HG03095 (cell line): ENCODE measurements around the gene CCZ1B.
A peak's percentile ranks its signal among the peaks of the same experiment; 100 is the strongest.
"Not testable (repeated sequence)": the region's sequence is repeated elsewhere in the genome, so short reads cannot be mapped to it uniquely, and the experiment has no call there.

Experiments used
- ATAC-seq: cut with Tn5 transposase; IDR thresholded peaks from one replicate; pipeline ENCODE4 v1.9.1; 2021; ENCODE audit warnings: moderate library complexity; ENCODE audit not compliant: unreplicated experiment

CCZ1B gene

DNA sequence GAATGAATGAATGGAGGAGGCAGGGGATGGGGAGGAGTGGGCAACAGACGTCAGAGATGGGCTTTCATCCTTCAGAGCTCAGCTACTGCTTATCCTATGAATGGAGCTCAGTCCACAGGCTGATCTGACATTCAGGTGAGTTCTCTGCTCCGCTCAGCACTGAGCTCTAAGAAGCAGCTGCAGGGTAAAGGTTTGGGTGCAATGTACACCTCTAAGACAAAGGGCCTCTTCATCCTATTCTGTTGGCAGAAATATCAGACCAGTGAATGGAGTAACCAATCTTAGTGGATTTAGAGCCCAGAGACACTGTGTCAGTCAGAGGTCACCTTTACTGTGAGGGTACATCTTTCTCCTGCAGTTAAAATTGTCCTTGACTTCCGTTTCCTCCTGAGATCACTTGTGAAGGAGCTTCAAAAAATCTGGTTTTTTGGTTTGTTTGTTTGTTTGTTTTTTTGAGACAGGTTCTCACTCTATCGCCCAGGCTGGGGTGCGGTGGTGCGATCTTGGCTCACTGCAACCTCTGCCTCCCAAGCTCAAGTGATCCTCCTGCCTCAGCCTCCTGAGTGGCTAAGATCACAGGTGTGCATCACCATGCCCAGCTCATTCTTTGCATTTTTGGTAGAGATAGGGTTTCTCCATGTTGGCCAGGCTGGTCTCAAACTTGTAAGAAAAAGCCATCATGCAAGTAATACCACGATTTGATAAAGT lies 5.1 kb upstream of the CCZ1B start:
- ATAC-seq, result no peak

DNA sequence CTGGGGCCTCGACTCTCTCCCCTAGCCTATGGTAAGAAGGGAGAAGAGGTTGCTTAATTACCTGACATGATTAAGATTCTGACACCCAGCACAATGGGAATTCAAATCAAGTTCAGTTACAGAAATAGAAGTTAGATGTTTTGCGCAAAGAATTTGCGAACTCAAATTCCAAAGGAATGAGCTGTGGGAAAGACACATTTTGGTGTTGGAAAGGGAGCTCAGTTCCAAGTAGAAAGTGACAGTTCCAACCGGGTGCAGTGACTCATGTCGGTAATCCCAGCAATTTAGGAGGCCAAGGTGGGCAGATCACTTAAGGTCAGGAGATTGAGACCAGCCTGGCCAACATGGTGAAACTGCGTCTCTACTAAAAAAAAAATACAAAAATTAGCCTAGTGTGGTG lies 4.0 kb upstream of the CCZ1B start:
- not testable (repeated sequence) for ATAC-seq

DNA sequence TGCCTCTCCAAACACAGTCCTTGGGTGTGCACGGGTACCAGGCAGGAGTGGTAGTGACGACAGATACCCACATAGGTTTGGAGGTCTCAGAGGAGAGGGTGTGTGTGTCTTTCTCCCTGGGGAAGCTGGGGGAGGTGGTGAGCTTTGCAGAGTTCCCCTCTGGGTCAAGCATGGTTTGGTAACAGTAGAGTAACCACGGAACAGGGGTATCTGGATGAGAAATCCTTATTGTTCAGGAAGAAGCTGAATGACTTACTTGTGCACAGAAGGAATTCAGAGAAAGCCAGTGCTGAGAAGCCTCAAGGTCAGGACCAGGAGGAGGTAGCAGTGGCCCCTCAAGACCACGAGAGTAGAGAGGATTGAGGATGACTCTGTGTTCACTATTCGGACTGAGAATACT lies 3.5 kb upstream of the CCZ1B start:
- ATAC-seq, result not testable (repeated sequence)

DNA sequence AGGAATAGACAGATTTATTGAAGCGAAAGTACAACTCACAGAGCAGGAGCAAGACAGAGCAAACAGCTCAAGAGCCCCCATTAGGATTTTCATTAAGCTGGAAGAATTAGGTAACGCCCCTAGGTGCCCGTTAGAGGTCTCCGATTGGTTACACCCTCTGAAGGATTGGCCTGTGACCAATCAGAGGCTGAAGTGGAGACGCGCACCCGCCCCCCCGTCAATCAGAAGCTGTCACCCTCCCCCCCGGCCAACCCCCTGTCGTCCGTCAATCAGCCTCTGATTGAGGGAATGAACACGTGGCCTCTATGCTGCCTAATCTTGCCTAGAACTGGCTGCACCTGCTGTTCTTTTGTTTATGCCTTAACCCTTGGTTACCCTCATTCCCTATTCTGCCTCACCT lies 1.1 kb upstream of the CCZ1B start:
- ATAC-seq, result not testable (repeated sequence)

DNA sequence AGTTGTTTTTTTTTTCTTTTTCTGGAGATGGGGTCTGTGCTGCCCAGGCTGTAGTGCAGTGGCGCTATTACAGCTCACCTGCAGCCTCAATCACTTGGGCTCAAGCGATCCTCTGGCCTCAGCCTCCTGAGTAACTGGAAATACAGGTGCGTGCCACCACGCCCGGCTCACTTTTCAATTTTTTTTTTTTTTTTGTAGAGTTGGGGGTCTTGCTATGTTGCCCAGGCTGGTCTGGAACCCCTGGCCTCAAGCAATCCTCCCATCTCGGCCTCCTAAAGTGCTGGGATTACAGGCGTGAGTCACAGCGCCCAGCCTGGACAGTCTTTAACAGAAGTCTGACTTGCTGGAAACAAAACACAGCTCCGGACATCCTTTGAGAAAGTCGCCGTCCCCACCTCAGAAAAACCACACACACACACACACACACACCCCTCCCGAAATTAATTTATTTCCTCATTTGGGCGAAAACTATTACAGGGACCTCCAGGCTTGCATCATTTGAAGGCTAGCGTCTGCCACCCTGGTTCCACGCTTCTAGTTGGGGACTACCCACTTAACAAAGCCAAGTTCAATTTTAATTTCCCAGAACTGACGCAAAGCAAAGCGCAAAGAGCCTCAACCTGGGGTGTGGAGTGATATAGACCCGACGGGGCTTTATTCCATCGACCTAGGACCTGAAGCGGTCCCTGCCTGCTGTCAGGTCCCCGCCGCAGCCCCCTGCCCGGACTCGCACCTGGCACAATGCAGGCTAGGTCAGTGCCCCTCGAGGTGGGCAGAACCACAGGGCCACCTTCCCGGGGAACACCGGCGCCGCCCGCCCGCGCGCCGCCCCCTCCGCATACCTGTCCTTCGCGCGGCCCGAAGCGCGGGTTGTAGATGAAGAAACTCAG lies 594 bp downstream of the CCZ1B start:
- ATAC-seq, result peak; percentile 49

DNA sequence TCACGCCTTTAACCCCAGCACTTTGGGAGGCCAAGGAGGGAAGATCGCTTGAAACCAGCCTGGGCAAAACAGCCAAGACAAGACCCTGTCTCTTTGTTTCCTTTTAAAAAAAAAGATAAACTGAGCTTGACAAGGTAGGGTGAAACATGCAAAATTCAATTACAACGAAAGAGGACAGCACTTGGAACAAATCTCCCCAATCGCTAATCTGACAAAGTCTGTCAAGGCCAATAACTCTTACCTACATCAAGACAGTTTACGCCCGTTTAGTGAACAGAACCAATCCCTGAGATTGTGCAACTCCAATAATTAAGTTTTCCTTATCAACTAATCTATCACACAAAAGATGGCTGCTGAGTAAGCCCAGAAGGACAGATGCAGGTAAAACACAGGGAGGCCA lies 4.5 kb downstream of the CCZ1B start:
- ATAC-seq, result not testable (repeated sequence)

DNA sequence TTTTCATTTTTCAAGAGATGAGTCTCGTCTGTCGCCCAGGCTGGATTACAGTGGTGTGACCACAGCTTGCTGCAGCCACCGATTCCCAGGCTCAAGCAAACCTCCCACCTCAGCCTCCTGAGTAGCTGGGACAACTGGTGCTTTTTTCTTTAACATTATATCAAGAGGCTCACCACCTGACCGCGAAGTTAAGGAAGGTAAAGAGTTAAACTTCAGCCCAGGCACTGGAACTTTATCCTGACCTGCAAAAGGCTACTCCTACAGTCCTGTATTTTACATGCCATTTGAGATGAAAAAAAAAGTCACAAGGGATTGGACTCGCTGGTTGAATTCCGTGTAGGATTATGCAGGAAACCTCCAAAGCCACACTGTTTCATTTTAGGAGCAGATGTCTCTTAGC lies 10.6 kb downstream of the CCZ1B start:
- not testable (repeated sequence) for ATAC-seq

DNA sequence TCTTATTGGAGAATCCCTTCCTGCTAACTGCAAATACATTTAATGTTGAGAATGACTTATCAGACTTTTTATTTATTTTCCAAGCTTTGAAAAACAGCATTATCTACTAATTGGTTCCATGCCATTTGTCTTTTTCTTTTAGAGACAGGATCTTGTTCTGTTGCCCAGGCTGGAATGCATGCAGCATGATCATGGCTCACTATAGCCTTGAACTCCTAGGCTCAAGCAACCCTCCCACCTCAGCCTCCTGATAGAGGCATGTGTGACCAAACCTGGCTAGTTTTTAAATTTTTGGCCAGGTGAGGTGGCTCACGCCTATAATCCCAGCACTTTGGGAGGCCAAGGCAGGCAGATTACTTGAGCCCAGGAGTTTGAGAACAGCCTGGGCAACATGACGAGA lies 13.1 kb downstream of the CCZ1B start:
- ATAC-seq, result not testable (repeated sequence)

DNA sequence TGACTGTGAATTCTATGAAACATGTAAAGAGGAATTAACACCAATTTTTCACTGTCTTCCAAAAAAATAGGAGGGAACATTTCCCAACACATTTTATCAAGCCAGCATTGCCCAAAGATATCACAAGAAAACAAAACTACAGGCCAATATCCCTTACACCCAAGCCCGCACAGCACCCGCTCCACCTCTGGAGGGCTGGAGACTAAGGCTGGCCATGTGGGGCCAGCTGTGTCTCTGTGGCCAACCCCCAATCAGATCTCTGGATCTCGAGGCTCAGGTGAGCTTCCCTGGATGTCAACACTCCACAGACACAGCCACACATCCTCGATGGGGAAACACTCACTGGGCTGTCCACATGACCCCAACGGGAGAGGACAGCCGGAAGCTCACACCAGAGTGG lies 18.1 kb downstream of the CCZ1B start:
- not testable (repeated sequence) for ATAC-seq

DNA sequence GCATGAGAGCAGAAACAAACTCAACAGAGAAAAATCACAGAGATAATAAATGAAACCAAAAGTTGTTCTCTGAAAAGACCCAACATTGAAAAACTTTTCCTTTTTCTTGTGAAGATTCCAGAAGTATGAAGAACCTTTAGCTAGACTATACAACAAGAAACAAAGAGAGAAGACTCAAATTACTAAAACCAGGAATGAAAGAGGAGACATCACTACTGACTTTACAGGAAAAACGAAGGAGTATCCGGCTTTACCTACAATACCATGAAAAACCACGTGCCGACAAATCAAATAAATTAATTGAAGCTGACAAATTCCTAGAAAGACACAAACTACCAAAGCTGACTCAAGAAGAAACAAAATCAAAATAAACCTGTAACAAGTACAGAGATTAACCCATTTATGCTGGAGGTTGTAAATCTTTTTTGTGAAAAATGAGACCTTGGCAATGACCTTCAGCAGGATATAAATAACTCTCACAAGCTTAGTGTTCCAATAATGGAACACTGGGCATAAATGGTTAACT lies 18.6 kb downstream of the CCZ1B start:
- ATAC-seq, result not testable (repeated sequence)

DNA sequence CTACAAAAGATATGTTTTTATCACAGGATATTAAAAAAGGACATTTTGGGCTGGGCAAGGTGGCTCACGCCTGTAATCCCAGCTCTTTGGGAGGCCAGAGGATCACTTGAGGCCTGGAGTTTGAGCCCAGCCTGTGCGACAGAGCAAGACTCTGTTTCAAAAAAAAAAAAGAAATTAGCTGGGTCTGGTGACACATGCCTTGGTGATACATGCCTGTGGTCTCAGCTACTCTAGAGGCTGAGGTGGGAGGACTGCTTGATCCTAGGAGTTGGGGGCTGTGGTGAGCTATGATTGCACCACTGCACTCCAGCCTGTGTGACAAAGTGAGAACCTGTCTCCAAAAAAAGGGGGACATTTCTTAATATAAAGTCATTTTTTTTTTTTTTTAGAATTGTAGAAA lies 25.7 kb downstream of the CCZ1B start:
- ATAC-seq, result not testable (repeated sequence)

DNA sequence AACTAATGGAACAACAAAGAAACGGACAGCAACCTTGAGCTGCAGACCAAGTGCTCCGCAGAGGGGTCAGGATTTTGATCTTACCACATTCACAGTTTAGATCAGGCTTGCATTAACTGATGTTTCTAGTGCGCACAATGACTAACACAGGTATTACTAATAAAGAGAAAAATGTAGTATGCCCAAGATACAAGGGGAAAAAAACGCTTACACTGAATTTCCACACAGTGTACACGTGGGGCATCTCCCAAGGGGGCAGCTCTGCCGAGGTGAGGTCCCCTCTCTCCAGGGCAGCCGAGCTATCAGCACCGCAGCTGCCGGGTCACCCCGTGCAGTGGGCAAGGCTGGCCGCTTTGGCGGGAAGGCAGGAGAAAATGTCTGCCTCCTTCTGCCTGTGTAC lies 26.2 kb downstream of the CCZ1B start:
- not testable (repeated sequence) for ATAC-seq

DNA sequence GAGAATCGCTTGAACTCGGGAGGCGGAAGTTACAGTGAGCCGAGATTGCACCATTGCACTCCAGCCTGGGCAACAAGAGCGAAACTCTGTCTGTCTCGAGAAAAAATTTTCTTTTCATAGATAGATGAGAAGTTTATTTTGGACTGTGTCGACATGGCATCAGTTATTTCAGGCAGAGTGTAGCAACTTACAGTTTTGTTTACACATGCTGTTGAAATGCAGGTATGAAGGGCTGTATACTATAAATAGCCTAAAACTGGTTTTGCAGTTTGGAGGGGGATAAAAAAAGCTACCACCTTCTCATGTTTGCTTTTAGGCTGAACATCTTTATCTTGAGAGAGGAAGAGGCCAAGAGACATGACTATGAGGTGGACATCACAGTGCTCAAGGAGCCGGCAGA lies 28.0 kb downstream of the CCZ1B start:
- ATAC-seq, result not testable (repeated sequence)

DNA sequence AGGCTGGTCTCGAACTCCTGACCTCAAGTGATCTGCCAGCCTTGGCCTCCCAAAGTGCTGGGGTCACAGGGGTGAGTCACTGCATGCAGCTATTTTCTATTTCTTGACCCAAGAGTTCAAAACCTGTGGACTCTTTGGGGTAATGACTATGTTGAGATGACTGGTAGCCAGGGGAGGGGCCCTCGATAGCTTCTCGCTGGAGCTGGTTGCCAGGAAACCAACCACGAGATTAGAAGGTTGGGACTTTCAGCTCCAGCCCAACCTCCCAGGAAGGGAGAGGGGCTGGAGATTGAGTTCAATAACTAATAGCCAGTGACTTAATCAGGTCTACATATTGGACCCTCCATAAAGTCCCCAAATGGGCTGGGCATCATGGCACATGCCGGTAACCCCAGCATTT lies 28.9 kb downstream of the CCZ1B start:
- not testable (repeated sequence) for ATAC-seq

DNA sequence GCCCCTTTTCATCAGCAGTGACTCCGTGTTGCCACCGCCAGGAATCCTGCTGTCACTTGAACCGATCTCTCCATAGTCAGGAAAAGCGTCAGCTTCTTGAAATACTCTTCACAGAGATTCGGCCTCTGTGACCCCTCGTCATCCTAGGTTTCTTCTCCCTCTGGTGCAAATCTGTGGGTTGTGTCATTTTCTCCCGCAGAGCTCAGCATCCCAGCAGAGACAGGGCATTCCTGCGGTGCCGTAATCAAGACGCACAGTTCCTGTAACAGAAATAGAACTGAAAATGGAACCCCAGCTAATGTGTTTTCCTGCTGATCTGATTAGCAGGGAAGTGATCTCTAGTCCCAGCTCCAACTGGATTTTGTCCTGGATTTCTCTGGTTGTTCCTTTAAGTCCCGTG lies 31.8 kb downstream of the CCZ1B start:
- not testable (repeated sequence) for ATAC-seq

DNA sequence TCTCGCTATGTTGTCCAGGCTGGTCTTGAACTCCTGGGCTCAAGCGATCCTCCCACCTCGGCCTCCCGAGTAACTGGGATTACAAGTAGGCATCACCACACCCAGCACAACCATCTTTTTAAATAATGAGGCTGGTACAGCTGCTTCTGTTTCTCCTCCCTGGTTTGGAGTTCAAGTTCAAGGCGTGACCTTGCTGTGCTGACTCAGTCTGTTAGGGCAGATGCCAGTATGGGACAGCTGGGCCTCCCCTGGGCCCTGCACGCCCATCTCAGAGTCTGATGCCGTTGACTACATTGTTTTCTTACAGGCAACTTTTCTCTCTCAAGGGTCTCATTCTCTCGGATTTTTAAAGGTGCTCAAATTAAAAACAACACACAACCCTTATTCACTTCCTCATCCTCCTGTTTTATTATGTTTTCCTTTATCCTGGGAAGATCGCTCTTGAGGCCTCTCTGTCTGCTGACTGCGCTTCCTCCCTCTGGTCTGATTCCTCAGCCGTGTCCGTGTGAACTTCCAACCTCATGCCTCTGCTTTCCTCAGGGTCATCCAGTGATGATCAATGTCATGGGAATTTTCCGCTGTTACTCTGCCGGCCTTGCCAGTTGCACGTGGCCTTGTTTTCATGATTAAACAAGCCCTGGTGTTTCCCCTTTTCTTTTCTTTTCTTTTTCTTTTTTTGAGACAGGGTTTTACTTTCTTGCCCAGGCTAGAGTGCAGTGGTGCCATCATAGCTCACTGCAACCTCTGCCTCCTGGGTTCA lies 33.8 kb downstream of the CCZ1B start:
- ATAC-seq, result not testable (repeated sequence)

DNA sequence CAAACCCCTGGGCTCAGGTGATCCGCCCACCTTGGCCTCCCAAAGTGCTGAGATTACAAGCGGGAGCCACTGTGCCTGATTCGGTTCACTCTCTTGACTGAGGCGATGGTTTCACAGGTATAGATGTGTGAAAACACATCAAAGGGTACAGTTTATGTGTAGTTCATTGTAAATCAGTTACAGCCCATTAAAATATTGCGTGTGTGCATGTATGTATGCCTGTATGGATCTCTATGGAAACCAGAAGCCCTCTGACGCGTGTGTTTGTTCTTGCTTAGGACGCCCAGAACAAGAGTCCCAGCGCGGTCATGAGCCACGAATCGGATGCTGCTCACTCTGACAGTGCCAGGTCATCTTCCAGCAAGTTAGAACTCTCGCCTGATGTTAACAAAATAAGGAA lies 36.7 kb downstream of the CCZ1B start:
- not testable (repeated sequence) for ATAC-seq

DNA sequence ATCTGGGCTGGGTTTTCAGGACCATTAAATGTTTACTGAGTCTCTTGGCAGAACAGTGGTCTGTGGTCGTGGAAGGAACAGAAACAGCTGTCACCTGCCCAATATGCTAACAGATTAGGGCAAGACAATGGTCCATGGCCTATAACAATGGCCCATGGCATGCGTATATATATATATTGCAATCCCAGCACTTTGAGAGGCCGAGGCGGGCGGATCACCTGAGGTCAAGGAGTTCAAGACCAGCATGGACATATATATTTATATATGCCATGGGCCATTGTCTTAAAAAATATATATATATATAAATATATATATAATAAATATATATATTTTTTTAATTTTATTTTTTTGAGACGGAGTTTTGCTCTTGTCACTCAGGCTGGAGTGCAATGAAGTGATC lies 44.5 kb downstream of the CCZ1B start:
- not testable (repeated sequence) for ATAC-seq

DNA sequence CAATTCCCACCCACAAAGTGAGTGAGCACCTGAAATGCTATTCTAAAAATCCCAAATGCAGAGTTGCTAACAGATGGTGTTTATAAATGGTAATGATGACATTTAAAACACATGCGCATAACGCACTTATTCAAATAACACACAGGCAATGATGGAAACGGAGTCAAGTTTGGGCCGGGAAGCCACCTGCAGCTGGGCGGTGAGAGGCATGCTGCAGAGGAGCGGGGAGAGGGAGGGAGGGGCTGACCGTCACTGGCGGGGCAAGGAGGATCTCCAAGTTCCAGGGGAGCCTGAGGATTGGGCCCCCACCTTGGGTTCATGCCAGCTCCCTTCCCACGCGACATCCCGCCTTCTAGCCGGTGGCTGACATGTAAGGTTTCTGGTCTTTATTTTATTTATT lies 64.9 kb downstream of the CCZ1B start:
- ATAC-seq, result not testable (repeated sequence)

DNA sequence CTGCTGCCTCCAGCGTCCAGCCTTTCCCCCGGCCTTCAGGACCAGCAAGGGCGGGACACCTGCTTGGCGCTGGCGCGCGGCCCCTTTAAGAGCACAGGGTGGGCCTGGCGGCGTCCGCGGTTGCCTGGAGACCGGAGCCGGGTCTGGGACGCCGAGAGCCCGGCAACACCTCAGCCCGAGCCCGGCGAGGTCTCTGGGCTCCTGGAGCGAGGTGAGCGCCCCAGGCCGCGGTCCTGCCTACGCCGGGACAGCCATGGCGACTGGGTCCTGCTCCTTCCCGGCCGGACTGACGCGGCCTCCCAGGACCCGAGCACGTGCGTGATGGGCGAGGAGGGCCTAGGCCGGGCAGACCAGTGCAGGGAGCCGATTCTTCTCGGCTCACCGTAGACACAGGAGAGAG lies 72.1 kb downstream of the CCZ1B start, which contains the start of gene RSPH10B2:
Gene RSPH10B2 (plus strand): TSS at position 140 of the 400 bp plus-strand sequence. CDS start 3,575 bp downstream, outside the sequence.
- ATAC-seq, result not testable (repeated sequence)

DNA sequence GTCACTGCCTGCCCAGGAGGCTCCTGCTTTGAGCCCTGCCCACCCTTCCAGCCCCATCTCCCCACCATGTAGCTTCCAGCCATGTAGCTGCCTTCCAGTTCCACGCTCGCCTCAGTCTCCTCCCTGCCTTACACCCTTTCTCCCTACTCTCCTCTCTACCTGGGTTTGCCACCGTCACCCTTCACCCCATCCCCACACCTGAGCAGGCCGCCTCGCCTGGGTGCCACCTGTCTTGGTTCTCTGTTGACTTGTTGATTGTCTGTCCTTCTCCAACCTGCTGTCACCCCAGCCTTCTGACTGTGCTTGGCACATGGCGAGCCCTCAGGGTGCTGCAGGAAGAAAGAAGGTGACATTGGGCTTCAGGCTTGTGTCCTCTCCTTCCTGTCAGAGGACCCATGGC lies 75.9 kb downstream of the CCZ1B start:
- not testable (repeated sequence) for ATAC-seq
